HepG2 (cell line): ENCODE data around the gene SERPINB6. TPM values are rescaled to one million over a fixed set of nuclear protein-coding genes. Genes with fewer than 3 reads are reported as not detected.
"Not testable (repeated sequence)": the region's sequence is repeated elsewhere in the genome, so short reads cannot be mapped to it uniquely, and the experiment has no call there.

Source experiments
- ATAC-seq: fragments of 200-7000 bp; cut with Tn5 transposase; 3 replicates; pipeline ENCODE4 v1.9.1; 2020; ENCODE audit warnings: mild to moderate bottlenecking, moderate library complexity
- BruUV-seq: library from RNA; stranded (reverse); fragments of 400-500 nt; replicated peaks from 2 replicates; lab custom pipeline; 2021; lab: Mats Ljungman, UMichigan
- CTCF ChIA-PET: fragments of 300-600 bp; formaldehyde crosslinking; extraction: SDS; loops from one replicate; lab custom pipeline; 2021; ENCODE audit warnings: low total read pairs, inconsistent platforms, low intra/inter-chr PET ratio; lab: Yijun Ruan, JAX
- POLR2A ChIA-PET: fragments of 350-600 bp; sonication (Branson Sonifier 250); formaldehyde crosslinking; loops from one replicate; lab custom pipeline; 2020; ENCODE audit warnings: antibody characterized with exemption, inconsistent platforms; lab: Yijun Ruan, JAX
- DNase-seq: peaks from one replicate; pipeline ENCODE4 v3.0.0-alpha.2; 2015; ENCODE audit warnings: low spot score
- FAIRE-seq: peaks from 3 replicates; lab custom pipeline; 2011; peaks lifted over from hg19 to GRCh38; lab: Jason Lieb, UNC
- H2AFZ ChIP-seq: one replicate; pipeline ENCODE4 v1.6.1; 2011; ENCODE audit warnings: low read length, inconsistent platforms
- H3K27ac ChIP-seq: fragments of 300-600 bp; 3 replicates; pipeline ENCODE4 v1.8.0; 2011; ENCODE audit warnings: mixed run types, mild to moderate bottlenecking, mixed read lengths, low read length, inconsistent platforms; ENCODE audit not compliant: insufficient read depth; ENCODE audit errors: extremely low read length
- H3K27me3 ChIP-seq, 2 experiments: fragments of 200-600 bp in 1 of 2; 2 replicates in 1 of 2; 3 replicates in 1 of 2; pipeline versions ENCODE4 v1.6.0 to v1.8.0; 2011; ENCODE audit warnings: low read length in 2 of 2, mild to moderate bottlenecking in 2 of 2, moderate library complexity in 2 of 2, inconsistent platforms in 1 of 2; ENCODE audit not compliant: insufficient read depth in 2 of 2, control insufficient read depth in 1 of 2
- H3K36me3 ChIP-seq, 2 experiments: fragments of 200-600 bp in 1 of 2; replicated peaks in 1 of 2; 2 replicates in 1 of 2; 3 replicates in 1 of 2; pipeline versions ENCODE4 v1.5.1 to v1.8.0; 2011; ENCODE audit warnings: low read length in 2 of 2, inconsistent platforms in 1 of 2; ENCODE audit not compliant: insufficient read depth in 2 of 2, control insufficient read depth in 1 of 2
- H3K4me1 ChIP-seq: 2 replicates; pipeline ENCODE4 v1.5.1; 2012; ENCODE audit warnings: low read length, inconsistent platforms; ENCODE audit not compliant: insufficient read depth
- H3K4me2 ChIP-seq: 2 replicates; pipeline ENCODE4 v1.6.0; 2011; ENCODE audit warnings: low read depth, low read length, inconsistent platforms
- H3K4me3 ChIP-seq, 3 experiments: fragments of 200-600 bp in 1 of 3; sonication (generic), shearing (Covaris generic) in 1 of 3; replicated peaks in 1 of 3; 2 replicates each; pipeline ENCODE4 v1.5.1; 2011 to 2016; ENCODE audit warnings: low read length in 3 of 3, inconsistent platforms in 2 of 3, low read depth in 2 of 3, mild to moderate bottlenecking in 2 of 3, control low read depth in 1 of 3, mixed read lengths in 1 of 3; ENCODE audit not compliant: insufficient read depth in 1 of 3
- H3K79me2 ChIP-seq: one replicate; pipeline ENCODE4 v1.6.1; 2011; ENCODE audit warnings: low read length, inconsistent platforms; ENCODE audit not compliant: insufficient read depth
- H3K9ac ChIP-seq: 2 replicates; pipeline ENCODE4 v1.6.0; 2011; ENCODE audit warnings: mild to moderate bottlenecking, low read depth, low read length, inconsistent platforms; ENCODE audit not compliant: insufficient read depth
- H3K9me3 ChIP-seq: 2 replicates; pipeline ENCODE4 v1.5.1; 2012; ENCODE audit warnings: mild to moderate bottlenecking, low read length
- H4K20me1 ChIP-seq: 2 replicates; pipeline ENCODE4 v1.6.0; 2011; ENCODE audit warnings: inconsistent platforms, mild to moderate bottlenecking, low read length, moderate library complexity; ENCODE audit not compliant: insufficient read depth
- FUBP1 ChIP-seq: sonication (generic); formaldehyde crosslinking; IDR thresholded peaks from 2 replicates; pipeline ENCODE4 v1.5.1; 2020; ENCODE audit warnings: missing genetic modification reagents, mild to moderate bottlenecking, borderline replicate concordance
- MAFF ChIP-seq: IDR thresholded peaks from 2 replicates; pipeline ENCODE4 v1.6.1; 2011; ENCODE audit warnings: low read depth, low read length, improper control_type of control experiment
- MAFK ChIP-seq, 2 experiments: IDR thresholded peaks in 1 of 2; conservative IDR thresholded peaks in 1 of 2; 2 replicates each; pipeline ENCODE4 v1.6.1; 2011; ENCODE audit warnings: improper control_type of control experiment in 2 of 2, low read length in 2 of 2
- MED1 ChIP-seq: sonication (generic); formaldehyde crosslinking; IDR thresholded peaks from 2 replicates; pipeline ENCODE4 v1.4.0; 2020; ENCODE audit warnings: missing genetic modification reagents
- NFE2L2 ChIP-seq: fragments of 150-350 bp; IDR thresholded peaks from 2 replicates; pipeline ENCODE4 v1.6.1; 2014; ENCODE audit warnings: low read length
- RBFOX2 ChIP-seq: fragments of 200-400 bp; formaldehyde crosslinking; IDR thresholded peaks from 2 replicates; pipeline ENCODE4 v1.6.1; 2017; ENCODE audit warnings: low read depth, mild to moderate bottlenecking, low read length
- SP1 ChIP-seq, 2 experiments: fragments of 450-650 bp in 1 of 2; sonication (generic) in 1 of 2; formaldehyde crosslinking in 1 of 2; IDR thresholded peaks; 2 replicates each; pipeline versions ENCODE4 v1.4.0 to v1.6.1; 2016 to 2020; ENCODE audit warnings: missing genetic modification reagents in 1 of 2
- ZNF333 ChIP-seq: sonication (generic); formaldehyde crosslinking; IDR thresholded peaks from 2 replicates; pipeline ENCODE4 v1.4.0; 2020; ENCODE audit warnings: mild to moderate bottlenecking, missing genetic modification reagents, borderline replicate concordance
- WGBS: methylation state at CpG from one replicate; pipeline ENCODE4 v1.1.6; 2017; ENCODE audit warnings: low lambda C conversion rate; 5-methylcytosine and 5-hydroxymethylcytosine counted together
- in situ Hi-C: cut with HindIII; loops from 2 replicates; pipeline ENCODE4 v1.10.0; 2017; ENCODE audit warnings: low pct_unique_long_range_greater_than_20kb; ENCODE audit not compliant: extremely low pct_ligation_motif_present
- intact Hi-C: fragments of 100-400 bp; cut with micrococcal nuclease; formaldehyde crosslinking; loops from one replicate; pipeline ENCODE4 v1.10.0; 2022; ENCODE audit not compliant: unreplicated experiment
- polyA plus RNA-seq, 8 experiments: library from polyadenylated mRNA; depleted of rRNA in 3 of 8; stranded (reverse) in 7 of 8; unstranded in 1 of 8; fragments of >200 nt; fragmentation: Illumina TruSeq in 4 of 8; extraction: Trizol in 4 of 8; gene quantifications; 2 replicates each; pipeline versions ENCODE4 v1.2.1 to v1.2.3, GENCODE V29; 2011 to 2016; ENCODE audit warnings: low read depth in 4 of 8, missing spikeins in 1 of 8, mixed read lengths in 1 of 8; ENCODE audit not compliant: insufficient read depth in 1 of 8
- total RNA-seq, 5 experiments: library from RNA; depleted of rRNA; stranded (reverse); fragments of >200 nt; fragmentation: Illumina TruSeq; extraction: Trizol; gene quantifications; 2 replicates each; pipeline ENCODE4 v1.2.3, GENCODE V29; 2016; ENCODE audit warnings: low read depth in 1 of 5
- TF ChIP-seq, protein P1 (sequence below): sonication (generic); formaldehyde crosslinking; IDR thresholded peaks from 2 replicates; pipeline ENCODE4 v1.4.0; 2020; ENCODE audit warnings: missing genetic modification reagents, borderline replicate concordance
- TF ChIP-seq, protein P2 (sequence below): IDR thresholded peaks from 2 replicates; pipeline ENCODE4 v1.6.1; 2016; ENCODE audit warnings: missing compliant biosample characterization, missing genetic modification reagents, borderline replicate concordance

Gene SERPINB6
- total and polyA plus RNA-seq, 2 of the 13 experiments (the other 11 are each of a cell fraction or from before 2014, with no cell fraction given) = 38.2 to 61.3 TPM

- TF ChIP-seq, protein P1, sequence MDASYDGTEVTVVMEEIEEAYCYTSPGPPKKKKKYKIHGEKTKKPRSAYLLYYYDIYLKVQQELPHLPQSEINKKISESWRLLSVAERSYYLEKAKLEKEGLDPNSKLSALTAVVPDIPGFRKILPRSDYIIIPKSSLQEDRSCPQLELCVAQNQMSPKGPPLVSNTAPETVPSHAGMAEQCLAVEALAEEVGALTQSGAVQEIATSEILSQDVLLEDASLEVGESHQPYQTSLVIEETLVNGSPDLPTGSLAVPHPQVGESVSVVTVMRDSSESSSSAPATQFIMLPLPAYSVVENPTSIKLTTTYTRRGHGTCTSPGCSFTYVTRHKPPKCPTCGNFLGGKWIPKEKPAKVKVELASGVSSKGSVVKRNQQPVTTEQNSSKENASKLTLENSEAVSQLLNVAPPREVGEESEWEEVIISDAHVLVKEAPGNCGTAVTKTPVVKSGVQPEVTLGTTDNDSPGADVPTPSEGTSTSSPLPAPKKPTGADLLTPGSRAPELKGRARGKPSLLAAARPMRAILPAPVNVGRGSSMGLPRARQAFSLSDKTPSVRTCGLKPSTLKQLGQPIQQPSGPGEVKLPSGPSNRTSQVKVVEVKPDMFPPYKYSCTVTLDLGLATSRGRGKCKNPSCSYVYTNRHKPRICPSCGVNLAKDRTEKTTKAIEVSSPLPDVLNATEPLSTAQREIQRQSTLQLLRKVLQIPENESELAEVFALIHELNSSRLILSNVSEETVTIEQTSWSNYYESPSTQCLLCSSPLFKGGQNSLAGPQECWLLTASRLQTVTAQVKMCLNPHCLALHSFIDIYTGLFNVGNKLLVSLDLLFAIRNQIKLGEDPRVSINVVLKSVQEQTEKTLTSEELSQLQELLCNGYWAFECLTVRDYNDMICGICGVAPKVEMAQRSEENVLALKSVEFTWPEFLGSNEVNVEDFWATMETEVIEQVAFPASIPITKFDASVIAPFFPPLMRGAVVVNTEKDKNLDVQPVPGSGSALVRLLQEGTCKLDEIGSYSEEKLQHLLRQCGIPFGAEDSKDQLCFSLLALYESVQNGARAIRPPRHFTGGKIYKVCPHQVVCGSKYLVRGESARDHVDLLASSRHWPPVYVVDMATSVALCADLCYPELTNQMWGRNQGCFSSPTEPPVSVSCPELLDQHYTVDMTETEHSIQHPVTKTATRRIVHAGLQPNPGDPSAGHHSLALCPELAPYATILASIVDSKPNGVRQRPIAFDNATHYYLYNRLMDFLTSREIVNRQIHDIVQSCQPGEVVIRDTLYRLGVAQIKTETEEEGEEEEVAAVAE (CRISPR knock-in tag) = no peak
- TF ChIP-seq SP1 (IDR thresholded peaks at IDR 0.05) (no peak), SP1 (CRISPR knock-in tag; IDR thresholded peaks at IDR 0.05) (no peak), MAFK (conservative IDR thresholded peaks at IDR 0.05 in 1 of 2, IDR thresholded peaks at IDR 0.05 in 1 of 2; ENCODE audit: low read length in 2 of 2) (peak; percentile 63 to 80), NFE2L2 (peak; percentile 80), MED1 (CRISPR knock-in tag) (no peak), ZNF333 (CRISPR knock-in tag) (no peak), FUBP1 (CRISPR knock-in tag) (no peak), RBFOX2 (no peak), MAFF (peak; percentile 46; the same call in 1 of the 2 replicates)
- TF ChIP-seq, protein P2, sequence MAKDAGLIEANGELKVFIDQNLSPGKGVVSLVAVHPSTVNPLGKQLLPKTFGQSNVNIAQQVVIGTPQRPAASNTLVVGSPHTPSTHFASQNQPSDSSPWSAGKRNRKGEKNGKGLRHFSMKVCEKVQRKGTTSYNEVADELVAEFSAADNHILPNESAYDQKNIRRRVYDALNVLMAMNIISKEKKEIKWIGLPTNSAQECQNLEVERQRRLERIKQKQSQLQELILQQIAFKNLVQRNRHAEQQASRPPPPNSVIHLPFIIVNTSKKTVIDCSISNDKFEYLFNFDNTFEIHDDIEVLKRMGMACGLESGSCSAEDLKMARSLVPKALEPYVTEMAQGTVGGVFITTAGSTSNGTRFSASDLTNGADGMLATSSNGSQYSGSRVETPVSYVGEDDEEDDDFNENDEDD (CRISPR knock-in tag) = no peak
Measured at GRCh38 chr6:3005077-3005476, 33.7 kb upstream of the SERPINB6 start (continued).

GRCh38 chr6:3003226-3003625 lies 31.9 kb upstream of the SERPINB6 start:
- H3K4me3 ChIP-seq, in situ Hi-C loops, H2AFZ ChIP-seq, H4K20me1 ChIP-seq, CTCF ChIA-PET, DNase-seq, H3K27ac ChIP-seq, H3K9me3 ChIP-seq, BruUV-seq, H3K4me2 ChIP-seq, H3K9ac ChIP-seq, FAIRE-seq, H3K27me3 ChIP-seq, H3K79me2 ChIP-seq, ATAC-seq: not testable (repeated sequence)
- 79% methylated on average over 4 of the region's 5 CpGs for WGBS
- H3K36me3 ChIP-seq = peaks cover 7 to 18% of the 10 kb centered on the region in 2 experiments
- intact Hi-C loops = loop anchor here (5.0 kb wide), 1 partner anchor 34 kb away; no protein-coding TSS in a partner anchor
- H3K4me1 ChIP-seq = peaks cover 31% of the 10 kb centered on the region
- POLR2A ChIA-PET = interaction anchor here (0.7 to 4.4 kb wide), 2 partner anchors 50 to 61 kb away, joined by 3 to 122 read pairs; no protein-coding TSS in a partner anchor
